Gastroesophageal sphincter (tissue), 3 donors: Measurements from ENCODE around the gene VPS13C.

Source experiments
- EP300 ChIP-seq: sonication (generic); formaldehyde crosslinking; IDR thresholded peaks from one replicate; pipeline ENCODE4 v1.6.1; 2017; ENCODE audit warnings: antibody characterized with exemption, mild to moderate bottlenecking
- POLR2A ChIP-seq, 2 donors: fragments of 450-650 bp; IDR thresholded peaks; one replicate each; pipeline ENCODE4 v1.6.1; 2017; ENCODE audit warnings: antibody characterized with exemption in 2 of 2, mild to moderate bottlenecking in 2 of 2, moderate library complexity in 1 of 2
- POLR2AphosphoS5 ChIP-seq: sonication (generic); formaldehyde crosslinking; IDR thresholded peaks from one replicate; pipeline ENCODE4 v1.6.1; 2017; ENCODE audit warnings: antibody characterized with exemption
- TF ChIP-seq, protein P1 (sequence below), 4 experiments: fragments of 200-600 bp in 2 of 4; fragments of 450-650 bp in 2 of 4; sonication (generic) in 1 of 4; IDR thresholded peaks; one replicate each; pipeline ENCODE4 v1.5.1; 2017 to 2019; ENCODE audit warnings: antibody characterized with exemption in 4 of 4, mild to moderate bottlenecking in 2 of 4, moderate library complexity in 2 of 4

DNA sequence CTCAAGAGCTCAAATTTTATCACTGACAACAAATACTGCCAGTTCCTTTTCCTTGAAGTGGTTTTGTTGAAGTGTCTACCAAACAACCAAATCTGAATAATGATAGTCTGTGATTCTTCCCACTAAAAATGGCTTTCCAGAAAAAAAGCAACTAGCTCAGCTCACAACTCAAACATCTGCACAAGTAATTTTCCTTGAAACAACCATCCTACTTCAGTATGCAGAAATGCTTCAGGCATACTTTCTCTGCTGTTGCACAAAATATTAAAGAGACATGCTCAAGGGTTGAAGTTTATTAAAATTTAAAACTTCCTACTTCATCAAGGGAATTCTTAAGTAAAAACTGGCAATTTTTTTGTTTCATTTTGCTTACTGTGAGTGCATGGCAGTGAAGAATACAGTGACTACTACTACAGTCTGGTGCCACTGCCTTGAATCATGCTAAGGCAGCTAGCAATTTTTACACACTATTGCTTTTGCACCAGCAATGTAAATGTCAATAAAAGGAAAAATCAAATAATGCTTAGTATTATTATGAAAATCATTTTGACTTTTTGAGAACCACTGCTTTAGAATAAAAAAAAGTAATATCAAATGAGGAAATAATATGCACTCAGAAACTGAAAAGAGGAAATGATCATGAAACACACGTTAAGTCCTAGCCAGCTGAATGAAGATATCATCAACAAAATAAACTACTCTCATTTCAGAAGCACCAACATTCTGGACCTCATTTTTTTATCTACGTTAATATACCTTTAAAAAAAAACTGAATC lies 33.6 kb downstream of the VPS13C start:
- TF ChIP-seq, protein P1, sequence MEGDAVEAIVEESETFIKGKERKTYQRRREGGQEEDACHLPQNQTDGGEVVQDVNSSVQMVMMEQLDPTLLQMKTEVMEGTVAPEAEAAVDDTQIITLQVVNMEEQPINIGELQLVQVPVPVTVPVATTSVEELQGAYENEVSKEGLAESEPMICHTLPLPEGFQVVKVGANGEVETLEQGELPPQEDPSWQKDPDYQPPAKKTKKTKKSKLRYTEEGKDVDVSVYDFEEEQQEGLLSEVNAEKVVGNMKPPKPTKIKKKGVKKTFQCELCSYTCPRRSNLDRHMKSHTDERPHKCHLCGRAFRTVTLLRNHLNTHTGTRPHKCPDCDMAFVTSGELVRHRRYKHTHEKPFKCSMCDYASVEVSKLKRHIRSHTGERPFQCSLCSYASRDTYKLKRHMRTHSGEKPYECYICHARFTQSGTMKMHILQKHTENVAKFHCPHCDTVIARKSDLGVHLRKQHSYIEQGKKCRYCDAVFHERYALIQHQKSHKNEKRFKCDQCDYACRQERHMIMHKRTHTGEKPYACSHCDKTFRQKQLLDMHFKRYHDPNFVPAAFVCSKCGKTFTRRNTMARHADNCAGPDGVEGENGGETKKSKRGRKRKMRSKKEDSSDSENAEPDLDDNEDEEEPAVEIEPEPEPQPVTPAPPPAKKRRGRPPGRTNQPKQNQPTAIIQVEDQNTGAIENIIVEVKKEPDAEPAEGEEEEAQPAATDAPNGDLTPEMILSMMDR (IDR thresholded peaks at IDR 0.05): no peak
- no peak for TF ChIP-seq POLR2A (IDR thresholded peaks at IDR 0.05)
- TF ChIP-seq EP300: no peak
- no peak for TF ChIP-seq POLR2AphosphoS5
